IMR-90 (cell line): ENCODE data around the gene SLC6A17. TPM values are rescaled to one million over a fixed set of nuclear protein-coding genes. Genes with fewer than 3 reads are reported as not detected.
A peak's percentile ranks its signal among the peaks of the same experiment; 100 is the strongest.

Experiments used
- ATAC-seq: fragments of 200-7000 bp; cut with Tn5 transposase; 2 replicates; pipeline ENCODE4 v1.9.1; 2020; ENCODE audit warnings: low read depth, mild to moderate bottlenecking, moderate library complexity
- BruUV-seq: library from RNA; stranded (reverse); fragments of 400-500 nt; replicated peaks from 2 replicates; lab custom pipeline; 2021; lab: Mats Ljungman, UMichigan
- CTCF ChIA-PET: fragments of 300-600 bp; formaldehyde crosslinking; extraction: SDS; loops from one replicate; lab custom pipeline; 2021; ENCODE audit warnings: antibody characterized with exemption; lab: Yijun Ruan, JAX
- POLR2A ChIA-PET: fragments of 300-600 bp; sonication (Branson Sonifier 250); formaldehyde crosslinking; loops from one replicate; lab custom pipeline; 2022; ENCODE audit warnings: antibody characterized with exemption; ENCODE audit not compliant: unreplicated experiment; lab: Charles Lee
- DNase-seq: peaks from one replicate; pipeline ENCODE4 v3.0.0; 2013
- H2AFZ ChIP-seq: replicated peaks from 2 replicates; pipeline ENCODE3; 2013; ENCODE audit warnings: low read length, mild to moderate bottlenecking; ENCODE audit not compliant: poor library complexity
- H2AK5ac ChIP-seq: 2 replicates; pipeline ENCODE4 v1.6.1; 2013; ENCODE audit warnings: low read depth, low read length, inconsistent platforms
- H2AK9ac ChIP-seq: replicated peaks from 2 replicates; pipeline ENCODE3; 2013; ENCODE audit warnings: mild to moderate bottlenecking, low read depth, low read length, moderate library complexity; ENCODE audit not compliant: poor library complexity
- H2BK120ac ChIP-seq: 2 replicates; pipeline ENCODE4 v1.6.1; 2013; ENCODE audit warnings: low read depth, low read length, inconsistent platforms
- H2BK15ac ChIP-seq: 3 replicates; pipeline ENCODE4 v1.6.1; 2013; ENCODE audit warnings: low read depth, low read length, inconsistent platforms
- H2BK20ac ChIP-seq: 2 replicates; pipeline ENCODE4 v1.6.1; 2013; ENCODE audit warnings: low read depth, mild to moderate bottlenecking, inconsistent platforms, low read length, moderate library complexity
- H2BK5ac ChIP-seq: 2 replicates; pipeline ENCODE4 v1.6.1; 2013; ENCODE audit warnings: mild to moderate bottlenecking, low read depth, low read length, inconsistent platforms; ENCODE audit not compliant: poor library complexity, severe bottlenecking
- H3K14ac ChIP-seq: replicated peaks from 2 replicates; pipeline ENCODE4 v1.6.1; 2013; ENCODE audit warnings: low read depth, low read length, inconsistent platforms
- H3K18ac ChIP-seq: 2 replicates; pipeline ENCODE4 v1.6.1; 2013; ENCODE audit warnings: low read depth, low read length, control low read depth
- H3K23ac ChIP-seq: 2 replicates; pipeline ENCODE4 v1.6.1; 2013; ENCODE audit warnings: low read depth, low read length, inconsistent platforms
- H3K27ac ChIP-seq: 2 replicates; pipeline ENCODE4 v1.5.1; 2013; ENCODE audit warnings: mild to moderate bottlenecking, control low read depth, low read length; ENCODE audit not compliant: insufficient read depth
- H3K27me3 ChIP-seq: 2 replicates; pipeline ENCODE4 v1.6.1; 2013; ENCODE audit warnings: low read length; ENCODE audit not compliant: control insufficient read depth, insufficient read depth
- H3K36me3 ChIP-seq: 2 replicates; pipeline ENCODE4 v1.6.1; 2013; ENCODE audit warnings: low read length, mixed read lengths; ENCODE audit not compliant: control insufficient read depth, insufficient read depth
- H3K4ac ChIP-seq: 2 replicates; pipeline ENCODE4 v1.6.1; 2013; ENCODE audit warnings: low read depth, low read length, inconsistent platforms
- H3K4me1 ChIP-seq: 2 replicates; pipeline ENCODE4 v1.6.1; 2013; ENCODE audit warnings: low read length, mixed read lengths; ENCODE audit not compliant: control insufficient read depth, insufficient read depth
- H3K4me2 ChIP-seq: 2 replicates; pipeline ENCODE4 v1.6.1; 2013; ENCODE audit warnings: low read depth, mild to moderate bottlenecking, control low read depth, low read length, moderate library complexity
- H3K4me3 ChIP-seq: 2 replicates; pipeline ENCODE4 v1.5.1; 2013; ENCODE audit warnings: low read depth, mild to moderate bottlenecking, control low read depth, low read length, moderate library complexity; ENCODE audit not compliant: insufficient read depth
- H3K56ac ChIP-seq: 2 replicates; pipeline ENCODE4 v1.6.1; 2013; ENCODE audit warnings: low read length, inconsistent platforms; ENCODE audit not compliant: insufficient read depth; ENCODE audit errors: extremely low read depth
- H3K79me1 ChIP-seq, 2 experiments: 2 replicates each; pipeline ENCODE4 v1.6.1; 2013; ENCODE audit warnings: low read length in 2 of 2, inconsistent platforms in 1 of 2, low read depth in 1 of 2
- H3K9ac ChIP-seq: 2 replicates; pipeline ENCODE4 v1.6.1; 2013; ENCODE audit warnings: low read depth, low read length, control low read depth
- H3K9me1 ChIP-seq: 2 replicates; pipeline ENCODE4 v1.6.1; 2013; ENCODE audit warnings: low read length, inconsistent platforms; ENCODE audit not compliant: insufficient read depth
- H3K9me3 ChIP-seq: 2 replicates; pipeline ENCODE4 v1.6.1; 2013; ENCODE audit warnings: low read length; ENCODE audit not compliant: control insufficient read depth, insufficient read depth
- H4K20me1 ChIP-seq: 2 replicates; pipeline ENCODE4 v1.6.1; 2013; ENCODE audit warnings: low read length, inconsistent platforms; ENCODE audit not compliant: insufficient read depth
- H4K5ac ChIP-seq: 2 replicates; pipeline ENCODE4 v1.6.1; 2013; ENCODE audit warnings: mild to moderate bottlenecking, low read depth, low read length, control low read depth
- H4K8ac ChIP-seq, 2 experiments: 2 replicates each; pipeline ENCODE4 v1.6.1; 2013; ENCODE audit warnings: low read depth in 2 of 2, low read length in 2 of 2, control low read depth in 1 of 2, inconsistent platforms in 1 of 2
- H4K91ac ChIP-seq: 2 replicates; pipeline ENCODE4 v1.6.1; 2013; ENCODE audit warnings: low read depth, low read length, inconsistent platforms; ENCODE audit not compliant: insufficient read depth
- CEBPB ChIP-seq: IDR thresholded peaks from 2 replicates; pipeline ENCODE4 v1.6.1; 2012; ENCODE audit warnings: low read depth, low read length, improper control_type of control experiment
- CHD1 ChIP-seq: IDR thresholded peaks from 2 replicates; pipeline ENCODE4 v1.6.1; 2012; ENCODE audit warnings: low read depth, low read length, improper control_type of control experiment
- RFX5 ChIP-seq: IDR thresholded peaks from 2 replicates; pipeline ENCODE4 v1.8.0; 2012; ENCODE audit warnings: low read depth, mild to moderate bottlenecking, low read length, moderate library complexity
- WGBS, 2 experiments: methylation state at CpG; one replicate each; pipeline versions ENCODE4 v1.1.5 to v1.1.7; 2013; ENCODE audit warnings: missing lambda C conversion rate in 2 of 2; ENCODE audit not compliant: insufficient read length in 1 of 2; ENCODE audit errors: extremely low coverage in 2 of 2; 5-methylcytosine and 5-hydroxymethylcytosine counted together
- dilution Hi-C: fragments of 300-500 bp; cut with HindIII; formaldehyde crosslinking; loops from one replicate; pipeline ENCODE4 v1.14.3; 2018; ENCODE audit warnings: low sequenced_read_pairs; ENCODE audit not compliant: unreplicated experiment
- in situ Hi-C: fragments of 300-500 bp; cut with MboI; formaldehyde crosslinking; loops from 3 replicates; pipeline ENCODE4 v1.14.3; 2019; ENCODE audit warnings: low sequenced_read_pairs, inconsistent platforms, mixed read lengths
- intact Hi-C: fragments of 100-400 bp; cut with micrococcal nuclease; formaldehyde crosslinking; loops from 2 replicates; pipeline ENCODE4 v1.10.0; 2022
- polyA plus RNA-seq, 3 experiments: library from polyadenylated mRNA; depleted of rRNA; stranded (reverse); fragments of >200 nt; gene quantifications; 2 replicates each; pipeline ENCODE4 v1.2.3, GENCODE V29; 2012; ENCODE audit warnings: low replicate concordance in 1 of 3
- total RNA-seq: library from RNA; depleted of rRNA; stranded (reverse); fragments of >200 nt; gene quantifications from 2 replicates; pipeline ENCODE4 v1.2.3, GENCODE V29; 2012

SLC6A17 gene
- total and polyA plus RNA-seq, 2 of the 4 experiments (the other 2 are of a cell fraction) = 0.54 to 0.82 TPM

GRCh38 chr1:110164725-110165350 is 14.5 kb downstream of the SLC6A17 start:
- dilution Hi-C loops (no loop called here), intact Hi-C loops (no loop called here), in situ Hi-C loops (no loop called here)
- H2BK20ac ChIP-seq = no peak overlapping the region
- H3K4me3 ChIP-seq = no peak overlapping the region
- ATAC-seq = peak; percentile 37; the same call in 1 of the 2 replicates
- H3K9ac ChIP-seq = no peak overlapping the region
- no peak overlapping the region for H3K27ac ChIP-seq
- no peak overlapping the region for H2AFZ ChIP-seq
- no peak overlapping the region for H2BK5ac ChIP-seq
- TF ChIP-seq CHD1 (no peak), CEBPB (peak; percentile 70), RFX5 (no peak)
- 25% methylated on average over 5 of the region's 10 CpGs; no CpG with 5 or more reads in 1 of the 2 experiments for WGBS, 2 experiments
- H4K8ac ChIP-seq = no peak overlapping the region
- no peaks in the 10 kb centered on the region for H3K36me3 ChIP-seq
- ChIA-PET POLR2A (interaction anchor here (0.6 kb wide), 1 partner anchor 9 kb away, joined by 3 read pairs; no protein-coding TSS in a partner anchor), CTCF (no interaction called here)
- H3K4ac ChIP-seq = no peak overlapping the region
- DNase-seq = no peak
- H3K9me1 ChIP-seq = no peaks in the 10 kb centered on the region
- no peak overlapping the region for H4K91ac ChIP-seq
- no peak overlapping the region for H4K5ac ChIP-seq
- BruUV-seq = no TSS peak
- no peak overlapping the region for H3K18ac ChIP-seq
- no peak overlapping the region for H3K14ac ChIP-seq
- H3K4me1 ChIP-seq = no peaks in the 10 kb centered on the region
- H2BK15ac ChIP-seq = no peak overlapping the region
- no peak overlapping the region for H2AK9ac ChIP-seq
- H3K4me2 ChIP-seq = no peak overlapping the region
- H3K79me1 ChIP-seq = no peaks in the 10 kb centered on the region
- no peak overlapping the region for H3K56ac ChIP-seq
- peaks cover 21% of the 10 kb centered on the region for H3K27me3 ChIP-seq
- no peak overlapping the region for H2BK120ac ChIP-seq
- H4K20me1 ChIP-seq = no peaks in the 10 kb centered on the region
- H3K9me3 ChIP-seq = no peaks in the 10 kb centered on the region
- no peak overlapping the region for H2AK5ac ChIP-seq
- no peak overlapping the region for H3K23ac ChIP-seq
